GM15510 (cell line): ENCODE measurements around the gene MAP4K3.

ENCODE experiments used
- POLR2A ChIP-seq: IDR thresholded peaks from 3 replicates; pipeline ENCODE4 v1.6.1; 2011; ENCODE audit warnings: borderline replicate concordance; ENCODE audit not compliant: insufficient read length; ENCODE audit errors: extremely low read depth

MAP4K3 gene

DNA sequence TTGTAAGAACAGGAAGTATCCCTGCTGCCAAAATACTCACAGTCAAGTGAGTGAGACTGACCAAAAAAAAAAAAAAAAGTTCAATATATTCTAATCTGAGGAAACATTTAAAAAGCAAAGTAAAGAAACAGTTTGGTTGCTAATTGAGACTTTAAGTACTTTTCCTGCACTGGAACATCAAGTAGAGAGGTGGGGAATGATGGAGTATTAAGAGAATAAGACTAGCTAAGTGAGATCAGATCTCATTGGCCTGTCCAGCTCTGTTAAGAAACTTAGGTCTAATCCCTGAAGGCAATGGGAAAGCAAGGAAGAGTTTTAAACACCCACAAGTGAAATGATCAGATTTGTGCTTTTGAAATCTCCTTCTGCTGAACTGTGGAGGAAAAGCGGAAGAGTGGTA, 27.8 kb upstream of the MAP4K3 start:
- no peak for TF ChIP-seq POLR2A

DNA sequence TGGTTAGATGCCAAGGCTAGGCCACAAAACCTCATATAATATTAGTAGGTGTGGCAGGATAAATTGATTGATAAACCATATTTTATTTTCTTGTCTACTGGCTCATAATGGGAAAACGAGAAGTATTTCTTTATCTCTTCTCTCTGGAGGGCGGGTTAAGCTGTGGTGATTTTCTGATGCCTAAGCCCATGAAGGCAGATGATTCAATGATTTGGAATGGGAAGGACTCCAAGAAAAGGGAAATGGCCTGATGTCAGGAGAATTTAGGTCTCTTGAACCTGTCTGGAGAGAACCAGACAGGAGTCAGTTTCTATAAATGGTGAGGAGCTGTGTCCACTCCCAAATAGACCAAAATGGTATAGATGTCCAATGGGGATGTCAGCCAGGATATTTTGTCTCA, 18.7 kb upstream of the MAP4K3 start:
- no peak for TF ChIP-seq POLR2A

DNA sequence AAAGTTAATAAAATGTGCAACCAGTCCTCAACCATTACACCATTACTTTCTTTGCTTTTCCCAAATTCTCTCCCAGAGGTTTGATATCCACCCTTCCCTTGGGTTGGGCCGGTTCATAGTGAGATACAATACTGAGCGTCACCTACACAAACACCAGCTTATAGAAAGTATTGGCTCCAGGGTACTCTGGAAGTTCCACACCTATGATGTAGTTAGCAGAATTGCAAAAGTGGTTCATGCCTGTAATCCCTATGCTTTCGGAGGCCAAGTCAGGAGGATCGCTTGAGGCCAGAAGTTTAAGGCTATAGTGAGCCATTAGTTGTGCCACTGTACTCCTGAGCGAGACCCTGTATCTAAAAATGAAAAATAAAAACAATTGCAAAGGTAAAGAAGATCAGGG, 15.3 kb upstream of the MAP4K3 start:
- no peak for TF ChIP-seq POLR2A

DNA sequence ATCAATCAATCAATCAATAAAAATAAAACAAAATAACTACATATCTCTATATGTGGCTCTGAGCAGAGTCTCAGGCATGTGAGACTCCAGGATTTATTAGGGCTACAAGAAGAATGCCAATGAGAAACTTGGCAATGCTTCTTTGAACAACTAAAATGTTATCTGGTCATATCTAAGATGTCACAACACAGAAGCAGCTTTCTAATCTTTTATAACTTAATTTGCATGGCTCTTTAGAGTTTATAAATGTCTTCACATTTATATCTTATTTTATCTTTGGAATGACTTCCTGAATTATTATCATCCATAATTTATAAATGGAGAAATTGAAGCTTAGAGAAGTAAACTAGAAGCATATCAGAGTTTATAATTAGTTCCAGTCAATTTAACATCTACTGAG, 14.9 kb upstream of the MAP4K3 start:
- no peak for TF ChIP-seq POLR2A

DNA sequence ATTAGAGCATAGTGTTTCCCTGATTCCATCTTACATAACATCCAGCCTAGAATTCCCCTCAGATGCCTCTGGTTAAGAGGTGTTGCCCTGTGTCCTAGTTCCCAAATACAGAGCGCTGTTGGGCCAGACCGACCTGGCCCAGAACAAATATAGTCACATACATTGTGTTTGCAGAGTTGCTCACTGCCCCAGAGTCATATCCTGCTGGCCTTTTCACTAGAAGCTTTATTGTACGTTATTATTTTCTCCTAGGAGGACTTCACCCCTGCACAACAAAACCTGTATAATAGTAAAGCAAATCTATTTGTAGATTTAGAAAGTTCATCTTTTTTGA, 11.1 kb upstream of the MAP4K3 start:
- TF ChIP-seq POLR2A: no peak

DNA sequence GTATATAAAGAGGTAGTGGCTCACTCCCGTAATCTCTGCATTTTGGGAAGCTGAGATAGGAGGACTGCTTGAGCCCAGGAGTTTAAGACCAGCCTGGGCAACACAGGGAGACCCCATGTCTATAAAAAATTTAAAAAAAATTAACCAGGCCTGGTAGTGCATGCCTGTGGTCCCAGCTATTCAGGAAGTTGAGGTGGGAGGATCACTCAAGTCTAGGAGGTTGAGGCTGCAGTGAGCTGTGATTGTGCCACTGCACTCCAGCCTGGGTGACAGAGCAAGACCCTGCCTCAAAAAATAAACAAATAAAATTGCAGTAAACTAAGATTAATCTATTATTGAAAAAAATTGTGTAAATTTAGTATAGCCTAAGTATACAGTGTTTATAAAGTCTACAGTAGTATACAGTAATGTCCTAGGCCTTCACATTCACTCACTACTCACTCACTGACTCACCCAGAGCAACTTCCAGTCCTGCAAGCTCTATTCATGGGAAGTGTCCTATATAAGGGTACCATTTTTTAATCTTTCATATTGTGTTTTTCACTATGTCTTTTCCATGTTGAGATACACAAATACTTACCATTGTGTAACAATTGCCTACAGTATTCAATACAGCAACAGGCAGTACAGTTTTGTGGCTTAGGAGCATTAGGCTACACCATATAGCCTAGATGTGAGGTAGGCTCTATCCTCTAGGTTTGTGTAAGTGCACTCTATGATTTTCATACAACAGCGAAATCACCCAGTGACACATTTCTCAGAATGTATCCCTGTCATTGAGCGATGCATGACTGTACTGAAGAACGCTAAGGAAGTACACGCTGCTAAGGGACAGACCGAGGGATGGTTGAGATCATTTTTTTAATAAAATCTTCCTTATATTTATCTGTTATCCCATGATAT, 10.4 kb upstream of the MAP4K3 start:
- no peak for TF ChIP-seq POLR2A

DNA sequence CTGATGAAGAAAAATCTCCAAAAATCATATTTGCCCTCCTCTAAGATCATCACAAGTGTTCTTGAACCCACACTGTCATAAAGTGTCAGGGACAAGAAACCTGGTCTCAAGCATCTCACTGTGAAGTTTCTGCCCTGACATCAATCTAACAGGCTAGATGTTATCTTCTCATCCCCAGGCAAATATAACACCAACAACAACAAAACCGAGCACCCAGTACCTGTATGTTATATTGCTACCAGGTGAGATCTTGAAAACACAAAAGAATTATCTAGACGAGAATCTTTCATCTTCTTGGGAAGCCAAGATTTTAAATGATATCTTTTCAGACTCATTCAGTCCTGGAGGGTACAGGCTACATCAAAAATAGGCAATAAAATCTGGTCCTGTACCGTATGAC, 8.8 kb upstream of the MAP4K3 start:
- no peak for TF ChIP-seq POLR2A

DNA sequence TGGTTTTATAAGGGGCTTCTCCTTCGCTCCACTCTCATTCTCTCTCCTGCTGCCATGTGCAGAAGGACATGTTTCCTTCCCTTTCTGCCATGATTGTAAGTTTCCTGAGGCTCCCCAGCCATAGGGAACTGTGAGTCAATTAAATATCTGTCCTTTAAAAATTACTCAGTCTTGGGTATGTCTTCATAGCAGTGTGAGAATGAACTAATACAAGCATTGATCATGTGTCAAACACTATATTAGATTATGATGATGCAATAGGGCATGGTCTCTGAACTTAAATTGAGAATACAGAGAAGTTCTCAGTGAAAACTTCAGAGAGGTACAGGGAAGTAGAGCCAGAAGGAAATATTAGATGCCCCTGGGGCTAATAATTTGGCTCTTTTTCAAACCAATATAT, 5.9 kb upstream of the MAP4K3 start:
- TF ChIP-seq POLR2A: no peak

DNA sequence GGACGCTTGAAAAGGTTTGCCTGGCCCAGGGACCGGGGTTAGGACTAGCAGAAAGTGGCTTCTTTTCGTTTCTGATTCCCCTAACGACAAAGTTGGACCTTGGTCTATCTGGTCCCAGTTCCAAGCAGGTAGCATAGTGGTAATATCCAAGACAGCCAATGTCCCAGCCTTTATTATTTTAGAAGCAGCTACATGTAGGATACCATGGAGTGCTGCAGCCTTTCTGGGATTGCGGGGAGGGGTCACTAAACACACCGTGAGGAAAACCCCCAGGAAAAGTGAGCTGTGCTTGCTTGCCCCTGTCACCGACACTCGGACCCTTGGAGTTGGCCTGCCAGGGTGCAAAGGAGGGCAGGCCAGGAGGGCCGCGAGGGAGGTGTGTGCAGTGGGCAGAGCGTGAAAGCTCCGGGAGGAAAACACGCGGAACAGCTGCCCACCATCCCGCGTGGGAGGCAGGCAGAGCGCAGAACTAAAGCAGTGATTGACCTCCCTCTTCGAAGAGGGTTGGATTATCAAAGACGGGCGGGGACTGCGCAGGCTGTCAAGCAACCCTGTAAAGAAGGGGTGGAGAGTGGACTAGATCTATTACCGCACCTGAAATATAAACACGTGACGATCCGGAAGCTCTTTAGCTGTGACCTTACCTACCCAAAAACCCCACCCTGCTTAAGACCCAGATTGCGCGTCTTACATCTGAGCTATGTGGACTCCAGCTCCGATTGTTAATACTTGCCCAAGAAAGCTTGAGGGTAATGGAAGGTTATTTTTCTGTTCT, 624 bp upstream of the MAP4K3 start:
- TF ChIP-seq POLR2A: peak; percentile 27

DNA sequence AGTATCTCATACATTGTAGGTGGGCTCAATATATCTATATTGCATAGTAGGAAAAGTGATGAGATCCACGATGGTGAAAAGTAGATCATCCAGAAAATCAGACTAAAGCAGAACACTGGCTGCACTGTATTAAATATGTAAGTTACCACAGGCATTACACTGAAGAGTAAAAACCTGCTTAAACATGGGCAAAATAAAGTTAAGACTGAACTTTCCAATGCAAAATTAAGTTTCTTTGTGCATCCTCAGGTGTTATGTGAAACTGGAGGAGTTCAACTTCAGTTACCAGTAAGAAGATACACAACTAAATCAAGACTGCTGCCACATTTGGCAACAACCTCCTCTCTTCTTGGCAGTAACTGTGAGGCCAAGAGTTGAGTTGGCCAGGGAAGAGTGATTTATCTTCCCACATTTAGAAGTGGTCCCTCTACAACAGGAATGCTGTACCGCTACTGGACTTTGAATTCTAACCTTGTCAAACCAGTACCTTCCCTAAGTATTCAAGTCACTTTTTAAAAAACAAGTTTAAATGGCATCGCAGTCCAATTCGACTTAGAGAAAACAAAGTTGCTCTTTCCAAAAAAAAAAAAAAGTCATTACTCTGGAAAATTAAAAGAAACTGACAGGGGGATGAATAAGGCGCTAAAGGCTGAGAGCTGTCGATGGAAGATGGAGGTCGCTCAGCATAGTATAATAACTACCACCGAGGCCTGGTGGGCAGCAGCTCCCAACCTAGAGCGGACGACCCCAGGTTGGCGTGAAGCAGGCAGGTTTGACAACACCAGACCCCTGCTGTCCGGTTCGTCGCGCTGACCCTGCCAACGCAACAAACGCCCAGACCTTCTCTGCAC, 1.1 kb downstream of the MAP4K3 start:
- TF ChIP-seq POLR2A: no peak

DNA sequence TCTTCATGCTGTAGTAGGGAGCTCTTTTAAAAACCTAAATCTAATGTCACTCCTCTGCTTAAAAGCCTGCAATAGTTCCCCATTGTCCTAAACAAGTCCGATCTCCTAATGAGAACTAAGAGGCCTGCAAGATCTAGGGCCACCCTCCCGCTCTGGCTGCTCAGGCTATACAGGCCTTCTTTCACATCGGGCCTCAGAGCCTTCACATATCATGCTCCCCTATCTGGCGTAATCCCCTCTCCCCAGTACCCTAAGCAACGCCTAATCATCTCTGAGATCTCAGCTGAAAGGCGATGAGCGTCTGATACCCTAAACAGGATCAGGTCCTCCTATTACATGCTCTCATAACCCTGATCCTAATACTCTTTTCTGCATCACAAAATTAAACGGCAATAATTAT, 1.9 kb downstream of the MAP4K3 start:
- no peak for TF ChIP-seq POLR2A

DNA sequence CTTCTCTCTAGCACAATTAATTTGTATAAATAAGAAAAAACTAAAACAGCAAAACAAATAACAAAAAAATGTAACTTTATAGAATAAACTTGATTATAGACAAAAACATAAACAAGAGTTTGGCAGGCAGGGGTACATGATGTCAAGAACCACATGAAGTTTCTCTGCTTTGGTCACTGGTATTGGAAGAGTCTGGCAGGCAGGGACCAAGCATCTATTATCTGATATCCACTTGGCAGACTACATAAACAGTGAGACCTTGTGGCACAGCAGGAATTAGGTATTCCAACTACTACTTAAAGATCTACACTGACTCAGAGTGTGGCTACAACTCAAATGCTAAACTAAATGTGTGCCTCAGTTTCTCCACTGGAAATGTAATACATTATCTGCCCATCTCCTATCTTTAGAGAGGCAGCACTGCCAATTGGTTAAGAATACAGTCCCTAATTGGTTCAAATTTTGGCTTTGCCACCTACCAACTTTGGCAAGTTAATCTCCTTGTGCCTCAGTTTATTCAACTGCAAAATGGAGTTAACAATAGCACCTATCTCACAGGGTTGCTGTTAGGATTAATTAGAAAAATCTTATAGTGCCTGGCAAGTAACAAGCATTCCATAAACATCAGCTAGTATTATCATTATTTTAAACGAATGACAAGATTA, 2.7 kb downstream of the MAP4K3 start:
- TF ChIP-seq POLR2A: no peak

DNA sequence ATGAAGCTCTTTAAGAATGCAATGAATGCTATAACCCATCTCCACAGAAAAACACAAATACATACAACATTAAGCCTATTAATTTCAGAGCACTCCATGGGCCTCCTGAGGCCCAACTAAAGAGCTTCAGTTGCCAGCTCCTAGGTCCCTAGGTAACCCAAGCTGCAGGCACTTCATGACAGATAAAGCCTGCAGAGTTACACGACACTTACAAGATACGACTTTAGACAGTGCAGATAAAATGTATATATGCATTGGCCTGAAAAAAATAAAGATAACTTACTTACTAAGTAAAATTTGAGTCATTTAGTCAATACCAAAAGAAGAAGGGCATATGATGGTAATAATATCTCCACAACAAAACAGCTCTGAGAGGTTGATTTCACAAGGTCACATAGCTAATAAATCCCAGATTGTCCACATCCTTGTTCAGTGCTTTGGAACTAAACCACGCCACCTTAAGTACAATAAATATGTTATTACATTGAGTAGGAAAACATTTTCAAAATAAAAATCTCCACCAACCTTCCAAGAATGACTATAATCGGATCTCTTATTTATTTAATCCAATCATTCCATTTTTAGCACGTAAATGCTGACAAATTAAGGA, 3.4 kb downstream of the MAP4K3 start:
- no peak for TF ChIP-seq POLR2A

DNA sequence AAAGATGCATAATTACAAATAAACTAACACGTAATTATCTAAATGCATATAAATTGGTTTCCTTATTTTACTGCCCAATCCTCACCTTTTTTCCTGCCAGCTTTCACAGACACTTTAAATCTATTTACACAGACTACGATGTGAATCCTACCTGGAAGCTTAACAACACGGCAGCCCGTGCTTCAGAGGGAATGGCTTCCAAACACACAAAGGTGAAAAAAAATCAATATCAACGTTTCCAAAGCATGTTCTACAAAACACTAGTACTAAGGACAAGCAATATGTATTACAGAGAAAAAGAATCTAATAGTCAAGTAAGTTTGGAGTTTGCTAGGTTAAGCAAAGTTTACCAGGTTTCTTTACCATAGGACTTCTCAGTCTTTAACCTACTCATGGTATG, 4.4 kb downstream of the MAP4K3 start:
- no peak for TF ChIP-seq POLR2A
